ENCODE data around the gene TRPM5. TPM values are rescaled to one million over a fixed set of nuclear protein-coding genes. Genes with fewer than 3 reads are reported as not detected.

TRPM5 gene
- total RNA-seq, 1 donor from 2014 or later: not detected

GRCh38 chr11:2431395-2431794 lies 12.9 kb downstream of the TRPM5 start:
- H4K20me1 ChIP-seq (ENCODE audit: insufficient read depth, low read length): peaks cover 2% of the 10 kb centered on the region
- H3K79me2 ChIP-seq (ENCODE audit: insufficient read depth, low read length): no peaks in the 10 kb centered on the region
- no peaks in the 10 kb centered on the region for H3K36me3 Mint-ChIP-seq (ENCODE audit: low read depth, unreplicated experiment)
- no peaks in the 10 kb centered on the region for H3K36me3 ChIP-seq (ENCODE audit: insufficient read depth, low read length)
- no peak for FAIRE-seq
- no peak overlapping the region for H3K4me3 ChIP-seq (ENCODE audit: insufficient read depth, low read depth, low read length)
- no peak overlapping the region for H3K27ac Mint-ChIP-seq (ENCODE audit: unreplicated experiment)
- H3K4me3 Mint-ChIP-seq (ENCODE audit: unreplicated experiment): no peak overlapping the region
- no peak for TF ChIP-seq EZH2 (IDR thresholded peaks at IDR 0.05; ENCODE audit: insufficient read depth, low read length)
- no peak for TF ChIP-seq CTCF (IDR thresholded peaks at IDR 0.05; ENCODE audit: insufficient read depth, low read depth, low read length)
- peaks cover 2% of the 10 kb centered on the region for H3K9me3 ChIP-seq (ENCODE audit: insufficient read depth, low read depth, low read length)
- no peaks in the 10 kb centered on the region for H3K4me1 Mint-ChIP-seq (ENCODE audit: low read depth, unreplicated experiment)
- H3K27me3 Mint-ChIP-seq (ENCODE audit: low read depth, unreplicated experiment): peaks cover 16% of the 10 kb centered on the region
- DNase-seq (ENCODE audit: low read depth): no peak
- H3K27ac ChIP-seq (ENCODE audit: low read depth, low read length): no peak overlapping the region
- H3K9me3 Mint-ChIP-seq (ENCODE audit: unreplicated experiment): no peaks in the 10 kb centered on the region
- H3K9ac ChIP-seq (ENCODE audit: low read length): no peak overlapping the region
- H3K4me1 ChIP-seq (ENCODE audit: insufficient read depth, low read length): no peaks in the 10 kb centered on the region
- H3K4me2 ChIP-seq (ENCODE audit: low read length): no peak overlapping the region
- peaks cover 3% of the 10 kb centered on the region for H3K27me3 ChIP-seq (ENCODE audit: insufficient read depth, low read length)
- no peak overlapping the region for H2AFZ ChIP-seq (ENCODE audit: low read depth, low read length)

GRCh38 chr11:2428322-2428795 lies 16.0 kb downstream of the TRPM5 start:
- Histone ChIP-seq H3K36me3 (ENCODE audit: insufficient read depth, low read length) (no peaks in the 10 kb centered on the region), H2AFZ (ENCODE audit: low read depth, low read length) (no peak overlapping the region), H3K4me3 (ENCODE audit: insufficient read depth, low read depth, low read length) (no peak overlapping the region), H3K79me2 (ENCODE audit: insufficient read depth, low read length) (no peaks in the 10 kb centered on the region), H3K27me3 (ENCODE audit: insufficient read depth, low read length) (no peaks in the 10 kb centered on the region), H4K20me1 (ENCODE audit: insufficient read depth, low read length) (peaks cover 2% of the 10 kb centered on the region), H3K27ac (ENCODE audit: low read depth, low read length) (no peak overlapping the region), H3K9ac (ENCODE audit: low read length) (no peak overlapping the region), H3K4me1 (ENCODE audit: insufficient read depth, low read length) (no peaks in the 10 kb centered on the region), H3K9me3 (ENCODE audit: insufficient read depth, low read depth, low read length) (peaks cover 2% of the 10 kb centered on the region), H3K4me2 (ENCODE audit: low read length) (no peak overlapping the region)
- H3K36me3 Mint-ChIP-seq (ENCODE audit: low read depth, unreplicated experiment): no peaks in the 10 kb centered on the region
- peaks cover 21% of the 10 kb centered on the region for H3K27me3 Mint-ChIP-seq (ENCODE audit: low read depth, unreplicated experiment)
- H3K9me3 Mint-ChIP-seq (ENCODE audit: unreplicated experiment): no peaks in the 10 kb centered on the region
- DNase-seq (ENCODE audit: low read depth): peak; percentile 7
- no peak overlapping the region for H3K27ac Mint-ChIP-seq (ENCODE audit: unreplicated experiment)
- no peak for FAIRE-seq
- TF ChIP-seq CTCF (IDR thresholded peaks at IDR 0.05; ENCODE audit: insufficient read depth, low read depth, low read length): peak; percentile 72
- TF ChIP-seq EZH2 (IDR thresholded peaks at IDR 0.05; ENCODE audit: insufficient read depth, low read length): no peak
- H3K4me3 Mint-ChIP-seq (ENCODE audit: unreplicated experiment): no peak overlapping the region
- H3K4me1 Mint-ChIP-seq (ENCODE audit: low read depth, unreplicated experiment): no peaks in the 10 kb centered on the region

GRCh38 chr11:2427721-2428321 lies 16.5 kb downstream of the TRPM5 start:
- Histone ChIP-seq H3K27me3 (ENCODE audit: insufficient read depth, low read length) (no peaks in the 10 kb centered on the region), H3K36me3 (ENCODE audit: insufficient read depth, low read length) (no peaks in the 10 kb centered on the region), H3K4me2 (ENCODE audit: low read length) (no peak overlapping the region), H2AFZ (ENCODE audit: low read depth, low read length) (no peak overlapping the region), H3K9ac (ENCODE audit: low read length) (no peak overlapping the region), H4K20me1 (ENCODE audit: insufficient read depth, low read length) (peaks cover 2% of the 10 kb centered on the region), H3K79me2 (ENCODE audit: insufficient read depth, low read length) (no peaks in the 10 kb centered on the region), H3K27ac (ENCODE audit: low read depth, low read length) (no peak overlapping the region), H3K4me3 (ENCODE audit: insufficient read depth, low read depth, low read length) (no peak overlapping the region), H3K9me3 (ENCODE audit: insufficient read depth, low read depth, low read length) (peaks cover 2% of the 10 kb centered on the region), H3K4me1 (ENCODE audit: insufficient read depth, low read length) (no peaks in the 10 kb centered on the region)
- DNase-seq (ENCODE audit: low read depth) (no peak), FAIRE-seq (no peak)
- H3K27ac Mint-ChIP-seq (ENCODE audit: unreplicated experiment): no peak overlapping the region
- peaks cover 25% of the 10 kb centered on the region for H3K27me3 Mint-ChIP-seq (ENCODE audit: low read depth, unreplicated experiment)
- TF ChIP-seq EZH2 (IDR thresholded peaks at IDR 0.05; ENCODE audit: insufficient read depth, low read length): no peak
- TF ChIP-seq CTCF (IDR thresholded peaks at IDR 0.05; ENCODE audit: insufficient read depth, low read depth, low read length): no peak
- no peaks in the 10 kb centered on the region for H3K4me1 Mint-ChIP-seq (ENCODE audit: low read depth, unreplicated experiment)
- no peaks in the 10 kb centered on the region for H3K36me3 Mint-ChIP-seq (ENCODE audit: low read depth, unreplicated experiment)
- H3K4me3 Mint-ChIP-seq (ENCODE audit: unreplicated experiment): no peak overlapping the region
- no peaks in the 10 kb centered on the region for H3K9me3 Mint-ChIP-seq (ENCODE audit: unreplicated experiment)

Data from astrocyte (in vitro differentiated cells and primary cell).